Panc1 (cell line): ENCODE results near the gene LUZP2.

Experiments used
- CTCF ChIP-seq: fragments of 450-650 bp; IDR thresholded peaks from 2 replicates; pipeline ENCODE4 v1.5.1; 2017; ENCODE audit warnings: mild to moderate bottlenecking
- TF ChIP-seq, protein P1 (sequence below), 2 experiments: IDR thresholded peaks; 2 replicates each; pipeline ENCODE4 v1.6.1; 2011 to 2012; ENCODE audit warnings: low read depth in 2 of 2, control low read depth in 1 of 2, low read length in 1 of 2, mild to moderate bottlenecking in 1 of 2, moderate library complexity in 1 of 2; ENCODE audit not compliant: insufficient read depth in 1 of 2

- TF ChIP-seq CTCF: no peak
- TF ChIP-seq, protein P1, sequence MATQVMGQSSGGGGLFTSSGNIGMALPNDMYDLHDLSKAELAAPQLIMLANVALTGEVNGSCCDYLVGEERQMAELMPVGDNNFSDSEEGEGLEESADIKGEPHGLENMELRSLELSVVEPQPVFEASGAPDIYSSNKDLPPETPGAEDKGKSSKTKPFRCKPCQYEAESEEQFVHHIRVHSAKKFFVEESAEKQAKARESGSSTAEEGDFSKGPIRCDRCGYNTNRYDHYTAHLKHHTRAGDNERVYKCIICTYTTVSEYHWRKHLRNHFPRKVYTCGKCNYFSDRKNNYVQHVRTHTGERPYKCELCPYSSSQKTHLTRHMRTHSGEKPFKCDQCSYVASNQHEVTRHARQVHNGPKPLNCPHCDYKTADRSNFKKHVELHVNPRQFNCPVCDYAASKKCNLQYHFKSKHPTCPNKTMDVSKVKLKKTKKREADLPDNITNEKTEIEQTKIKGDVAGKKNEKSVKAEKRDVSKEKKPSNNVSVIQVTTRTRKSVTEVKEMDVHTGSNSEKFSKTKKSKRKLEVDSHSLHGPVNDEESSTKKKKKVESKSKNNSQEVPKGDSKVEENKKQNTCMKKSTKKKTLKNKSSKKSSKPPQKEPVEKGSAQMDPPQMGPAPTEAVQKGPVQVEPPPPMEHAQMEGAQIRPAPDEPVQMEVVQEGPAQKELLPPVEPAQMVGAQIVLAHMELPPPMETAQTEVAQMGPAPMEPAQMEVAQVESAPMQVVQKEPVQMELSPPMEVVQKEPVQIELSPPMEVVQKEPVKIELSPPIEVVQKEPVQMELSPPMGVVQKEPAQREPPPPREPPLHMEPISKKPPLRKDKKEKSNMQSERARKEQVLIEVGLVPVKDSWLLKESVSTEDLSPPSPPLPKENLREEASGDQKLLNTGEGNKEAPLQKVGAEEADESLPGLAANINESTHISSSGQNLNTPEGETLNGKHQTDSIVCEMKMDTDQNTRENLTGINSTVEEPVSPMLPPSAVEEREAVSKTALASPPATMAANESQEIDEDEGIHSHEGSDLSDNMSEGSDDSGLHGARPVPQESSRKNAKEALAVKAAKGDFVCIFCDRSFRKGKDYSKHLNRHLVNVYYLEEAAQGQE (IDR thresholded peaks at IDR 0.05; ENCODE audit: insufficient read depth in 1 of 2, low read depth in 2 of 2, low read length in 1 of 2): no peak
These were observed 388.8 kb downstream of the LUZP2 start for GRCh38 chr11:24885580-24886173.
